Coronary artery (tissue), 2 donors: ENCODE data around the gene CLIC1.

Experiments
- DNase-seq: peaks from one replicate; pipeline ENCODE4 v3.0.0-alpha.2; 2017; ENCODE audit warnings: low spot score
- H3K27ac ChIP-seq, 2 donors: fragments of 200-600 bp; sonication (generic); one replicate each; pipeline ENCODE4 v1.5.1; 2016 to 2019
- H3K4me3 ChIP-seq: fragments of 200-600 bp; sonication (generic); 2 replicates; pipeline ENCODE4 v1.5.1; 2016; ENCODE audit warnings: mild to moderate bottlenecking, moderate library complexity
- CTCF ChIP-seq: fragments of 200-600 bp; sonication (generic); IDR thresholded peaks from one replicate; pipeline ENCODE4 v1.5.1; 2019; ENCODE audit warnings: antibody characterized with exemption

The CLIC1 gene

GRCh38 chr6:31689249-31690110 is 46.9 kb downstream of the CLIC1 start:
- DNase-seq = no peak
- H3K27ac ChIP-seq = no peak overlapping the region
- TF ChIP-seq CTCF = no peak
- no peak overlapping the region for H3K4me3 ChIP-seq

GRCh38 chr6:31687860-31688693 is 48.3 kb downstream of the CLIC1 start:
- no peak overlapping the region for H3K4me3 ChIP-seq
- no peak for TF ChIP-seq CTCF
- no peak overlapping the region for H3K27ac ChIP-seq
- no peak for DNase-seq

- no peak for TF ChIP-seq CTCF
- DNase-seq = no peak
- no peak overlapping the region for H3K4me3 ChIP-seq
- no peak overlapping the region for H3K27ac ChIP-seq
Observed at GRCh38 chr6:31687321-31687720, 49.0 kb downstream of the CLIC1 start.

- no peak overlapping the region for H3K4me3 ChIP-seq
- no peak overlapping the region for H3K27ac ChIP-seq
- no peak for TF ChIP-seq CTCF
- no peak for DNase-seq
Observed at GRCh38 chr6:31686483-31686882, 49.8 kb downstream of the CLIC1 start.

GRCh38 chr6:31683591-31683990 is 52.7 kb downstream of the CLIC1 start:
- H3K4me3 ChIP-seq = no peak overlapping the region
- H3K27ac ChIP-seq = no peak overlapping the region
- no peak for TF ChIP-seq CTCF
- DNase-seq = no peak

GRCh38 chr6:31681135-31681671 is 55.1 kb downstream of the CLIC1 start:
- Histone ChIP-seq H3K4me3 (peak overlapping the region; percentile 63), H3K27ac (peak overlapping the region; percentile 22 to 35)
- no peak for TF ChIP-seq CTCF
- no peak for DNase-seq
